Activated CD8-positive, alpha-beta memory T cell treated with anti-CD3 and anti-CD28 coated beads, Interleukin-2, amount 50 U/mL, for 1 hour (primary cell): ENCODE data around the gene AGAP1.
"Not testable (repeated sequence)": the region's sequence is repeated elsewhere in the genome, so short reads cannot be mapped to it uniquely, and the experiment has no call there.

Experiments
- DNase-seq: peaks from one replicate; pipeline ENCODE4 v3.0.0-alpha.2; 2020; ENCODE audit errors: extremely low read depth

AGAP1 gene

GRCh38 chr2:236124182-236124893 lies 630.5 kb downstream of the AGAP1 start:
- DNase-seq = no peak

GRCh38 chr2:236125541-236125940 lies 631.7 kb downstream of the AGAP1 start:
- DNase-seq = no peak

GRCh38 chr2:236127010-236127409 lies 633.2 kb downstream of the AGAP1 start:
- DNase-seq = no peak

GRCh38 chr2:236128321-236128720 lies 634.5 kb downstream of the AGAP1 start:
- no peak for DNase-seq

- no peak for DNase-seq
Observed at GRCh38 chr2:236129935-236130334, 636.1 kb downstream of the AGAP1 start.

- DNase-seq = no peak
Observed at GRCh38 chr2:236130349-236130998, 636.6 kb downstream of the AGAP1 start.

GRCh38 chr2:236131073-236131692 lies 637.3 kb downstream of the AGAP1 start:
- no peak for DNase-seq

GRCh38 chr2:236133410-236134012 lies 639.7 kb downstream of the AGAP1 start:
- DNase-seq = no peak

GRCh38 chr2:236136538-236136937 lies 642.7 kb downstream of the AGAP1 start:
- DNase-seq = no peak

- DNase-seq = no peak
Observed at GRCh38 chr2:236137066-236137465, 643.2 kb downstream of the AGAP1 start.

- not testable (repeated sequence) for DNase-seq
Observed at GRCh38 chr2:236141616-236142015, 647.8 kb downstream of the AGAP1 start.

GRCh38 chr2:236143811-236144210 lies 650.0 kb downstream of the AGAP1 start:
- DNase-seq = no peak

GRCh38 chr2:236146436-236146835 lies 652.6 kb downstream of the AGAP1 start:
- no peak for DNase-seq

GRCh38 chr2:236155406-236155805 lies 661.6 kb downstream of the AGAP1 start:
- DNase-seq = no peak

GRCh38 chr2:236156095-236156859 lies 662.4 kb downstream of the AGAP1 start:
- DNase-seq = no peak

GRCh38 chr2:236156860-236157194 lies 663.0 kb downstream of the AGAP1 start:
- no peak for DNase-seq

GRCh38 chr2:236157366-236157765 lies 663.5 kb downstream of the AGAP1 start:
- no peak for DNase-seq

GRCh38 chr2:236157815-236158498 lies 664.1 kb downstream of the AGAP1 start:
- DNase-seq = no peak

GRCh38 chr2:236158969-236159777 lies 665.3 kb downstream of the AGAP1 start:
- no peak for DNase-seq

- no peak for DNase-seq
Observed at GRCh38 chr2:236159778-236160170, 665.9 kb downstream of the AGAP1 start.
